ENCODE measurements around the gene LSMEM2.

LSMEM2 gene

GRCh38 chr3:50269460-50269859 lies 9.4 kb upstream of the LSMEM2 start:
- TF ChIP-seq EZH2phosphoT487 (IDR thresholded peaks at IDR 0.05; ENCODE audit: borderline replicate concordance) (no peak), CTCF (conservative IDR thresholded peaks at IDR 0.05; ENCODE audit: low read length) (no peak)
- Histone ChIP-seq H3K4me1 (ENCODE audit: insufficient read depth, low read length, poor library complexity, severe bottlenecking) (no peaks in the 10 kb centered on the region), H3K27me3 (ENCODE audit: insufficient read depth, low read length, poor library complexity, severe bottlenecking) (no peaks in the 10 kb centered on the region), H3K9me3 (ENCODE audit: insufficient read depth, low read depth, low read length) (no peaks in the 10 kb centered on the region), H3K4me2 (ENCODE audit: low read depth, low read length, poor library complexity, severe bottlenecking) (no peak overlapping the region), H3F3A (ENCODE audit: low read depth) (no peaks in the 10 kb centered on the region), H2AFZ (ENCODE audit: low read length) (no peak overlapping the region), H3K9me2 (replicated peaks; ENCODE audit: low read depth, low read length) (no peaks in the 10 kb centered on the region), H3K79me2 (ENCODE audit: insufficient read depth, low read length) (no peaks in the 10 kb centered on the region), H3K9ac (ENCODE audit: low read depth, low read length, poor library complexity, severe bottlenecking) (no peak overlapping the region), H3K36me3 (ENCODE audit: insufficient read depth, low read length) (no peaks in the 10 kb centered on the region), H3K4me3 (ENCODE audit: low read length, poor library complexity, severe bottlenecking) (no peak overlapping the region), H4K20me1 (ENCODE audit: insufficient read depth, low read length, poor library complexity, severe bottlenecking) (no peaks in the 10 kb centered on the region)

- TF ChIP-seq CTCF (conservative IDR thresholded peaks at IDR 0.05; ENCODE audit: low read length) (no peak), EZH2phosphoT487 (IDR thresholded peaks at IDR 0.05; ENCODE audit: borderline replicate concordance) (no peak)
- Histone ChIP-seq H2AFZ (ENCODE audit: low read length) (no peak overlapping the region), H3K27me3 (ENCODE audit: insufficient read depth, low read length, poor library complexity, severe bottlenecking) (no peaks in the 10 kb centered on the region), H3K4me2 (ENCODE audit: low read depth, low read length, poor library complexity, severe bottlenecking) (no peak overlapping the region), H3K9me2 (replicated peaks; ENCODE audit: low read depth, low read length) (no peaks in the 10 kb centered on the region), H4K20me1 (ENCODE audit: insufficient read depth, low read length, poor library complexity, severe bottlenecking) (no peaks in the 10 kb centered on the region), H3F3A (ENCODE audit: low read depth) (no peaks in the 10 kb centered on the region), H3K4me3 (ENCODE audit: low read length, poor library complexity, severe bottlenecking) (no peak overlapping the region), H3K9ac (ENCODE audit: low read depth, low read length, poor library complexity, severe bottlenecking) (no peak overlapping the region), H3K79me2 (ENCODE audit: insufficient read depth, low read length) (no peaks in the 10 kb centered on the region), H3K36me3 (ENCODE audit: insufficient read depth, low read length) (no peaks in the 10 kb centered on the region), H3K4me1 (ENCODE audit: insufficient read depth, low read length, poor library complexity, severe bottlenecking) (no peaks in the 10 kb centered on the region), H3K9me3 (ENCODE audit: insufficient read depth, low read depth, low read length) (no peaks in the 10 kb centered on the region)
These were observed 8.9 kb upstream of the LSMEM2 start for GRCh38 chr3:50269977-50270413.

GRCh38 chr3:50270422-50271224 lies 8.3 kb upstream of the LSMEM2 start:
- H4K20me1 ChIP-seq (ENCODE audit: insufficient read depth, low read length, poor library complexity, severe bottlenecking) = no peaks in the 10 kb centered on the region
- H3K4me1 ChIP-seq (ENCODE audit: insufficient read depth, low read length, poor library complexity, severe bottlenecking) = no peaks in the 10 kb centered on the region
- no peaks in the 10 kb centered on the region for H3K36me3 ChIP-seq (ENCODE audit: insufficient read depth, low read length)
- no peak overlapping the region for H3K9ac ChIP-seq (ENCODE audit: low read depth, low read length, poor library complexity, severe bottlenecking)
- H3K79me2 ChIP-seq (ENCODE audit: insufficient read depth, low read length) = no peaks in the 10 kb centered on the region
- no peaks in the 10 kb centered on the region for H3F3A ChIP-seq (ENCODE audit: low read depth)
- no peaks in the 10 kb centered on the region for H3K9me3 ChIP-seq (ENCODE audit: insufficient read depth, low read depth, low read length)
- H3K4me2 ChIP-seq (ENCODE audit: low read depth, low read length, poor library complexity, severe bottlenecking) = no peak overlapping the region
- no peaks in the 10 kb centered on the region for H3K9me2 ChIP-seq (replicated peaks; ENCODE audit: low read depth, low read length)
- H2AFZ ChIP-seq (ENCODE audit: low read length) = no peak overlapping the region
- H3K4me3 ChIP-seq (ENCODE audit: low read length, poor library complexity, severe bottlenecking) = no peak overlapping the region
- no peaks in the 10 kb centered on the region for H3K27me3 ChIP-seq (ENCODE audit: insufficient read depth, low read length, poor library complexity, severe bottlenecking)
- TF ChIP-seq EZH2phosphoT487 (IDR thresholded peaks at IDR 0.05; ENCODE audit: borderline replicate concordance) (no peak), CTCF (conservative IDR thresholded peaks at IDR 0.05; ENCODE audit: low read length) (no peak)

All from Loucy (cell line).